A549 (cell line): Measurements from ENCODE around the gene MAP3K14. TPM values are rescaled to one million over a fixed set of nuclear protein-coding genes. Genes with fewer than 3 reads are reported as not detected.
A peak's percentile ranks its signal among the peaks of the same experiment; 100 is the strongest.

Experiments used
- ATAC-seq, 2 experiments: fragments of 200-7000 bp in 1 of 2; fragments of >200 bp in 1 of 2; cut with Nextera tagmentation in 1 of 2; cut with Tn5 transposase in 1 of 2; 3 replicates each; pipeline versions ENCODE4 v1.8.0 to v1.9.1; 2018 to 2020; ENCODE audit warnings: mild to moderate bottlenecking in 1 of 2, moderate library complexity in 1 of 2
- CTCF ChIA-PET: fragments of 300-600 bp; sonication (Branson Sonifier 250); formaldehyde crosslinking; extraction: SDS; loops from one replicate; lab custom pipeline; 2021; ENCODE audit warnings: antibody characterized with exemption, inconsistent platforms; lab: Yijun Ruan, JAX
- POLR2A ChIA-PET: fragments of 350-600 bp; formaldehyde crosslinking; extraction: SDS; loops from one replicate; lab custom pipeline; 2021; ENCODE audit warnings: antibody characterized with exemption, inconsistent platforms; lab: Yijun Ruan, JAX
- DNase-seq, 2 experiments: peaks; one replicate each; pipeline versions ENCODE4 v3.0.0 to v3.0.0-alpha.2; 2011 to 2016; ENCODE audit warnings: low read depth in 1 of 2, low spot score in 1 of 2
- FAIRE-seq: peaks from 2 replicates; lab custom pipeline; 2011; peaks lifted over from hg19 to GRCh38; lab: Jason Lieb, UNC
- H3K27ac ChIP-seq, 2 experiments: fragments of >200 bp; sonication (Bioruptor Twin); formaldehyde crosslinking; 3 replicates each; pipeline ENCODE4 v1.5.1; 2016 to 2017
- H3K4me1 ChIP-seq: fragments of >200 bp; sonication (Bioruptor Twin); formaldehyde crosslinking; 3 replicates; pipeline ENCODE4 v1.6.1; 2016
- H3K4me2 ChIP-seq: fragments of >200 bp; sonication (Bioruptor Twin); formaldehyde crosslinking; 3 replicates; pipeline ENCODE4 v1.6.1; 2016
- H3K4me3 ChIP-seq: fragments of >200 bp; sonication (Bioruptor Twin); formaldehyde crosslinking; 3 replicates; pipeline ENCODE4 v1.5.1; 2016
- H3K9me3 ChIP-seq: fragments of >200 bp; sonication (Bioruptor Twin); formaldehyde crosslinking; 3 replicates; pipeline ENCODE4 v1.6.1; 2016
- FOSB ChIP-seq: fragments of 250-450 bp; sonication (Bioruptor Pico); IDR thresholded peaks from 2 replicates; pipeline ENCODE4 v1.5.0; 2020; ENCODE audit warnings: mild to moderate bottlenecking, moderate library complexity
- FOSL2 ChIP-seq, 2 experiments: fragments of 450-650 bp in 1 of 2; fragments of >200 bp in 1 of 2; sonication (Bioruptor Twin) in 1 of 2; formaldehyde crosslinking; IDR thresholded peaks; 2 replicates each; pipeline versions ENCODE4 v1.5.0 to v1.6.1; 2016 to 2020; ENCODE audit warnings: mild to moderate bottlenecking in 1 of 2, moderate library complexity in 1 of 2
- FOXS1 ChIP-seq: fragments of 250-450 bp; sonication (Bioruptor Pico); IDR thresholded peaks from 2 replicates; pipeline ENCODE4 v1.5.0; 2020; ENCODE audit warnings: mild to moderate bottlenecking, moderate library complexity
- GATA3 ChIP-seq: IDR thresholded peaks from 2 replicates; pipeline ENCODE4 v1.6.1; 2012; ENCODE audit warnings: borderline replicate concordance
- HOXA7 ChIP-seq: fragments of 250-450 bp; sonication (Bioruptor Pico); IDR thresholded peaks from 2 replicates; pipeline ENCODE4 v1.5.0; 2020; ENCODE audit warnings: mild to moderate bottlenecking, moderate library complexity
- HOXB5 ChIP-seq: fragments of 250-450 bp; sonication (Bioruptor Pico); IDR thresholded peaks from 2 replicates; pipeline ENCODE4 v1.5.0; 2020; ENCODE audit warnings: mild to moderate bottlenecking, moderate library complexity
- JUN ChIP-seq, 2 experiments: fragments of >200 bp; sonication (Bioruptor Twin); formaldehyde crosslinking; IDR thresholded peaks; 2 replicates in 1 of 2; 3 replicates in 1 of 2; pipeline ENCODE4 v1.6.1; 2016 to 2017
- KDM1A ChIP-seq: fragments of 200-600 bp; sonication (generic); IDR thresholded peaks from 2 replicates; pipeline ENCODE4 v1.6.1; 2016; ENCODE audit warnings: low read depth, mild to moderate bottlenecking
- MAFK ChIP-seq: fragments of 450-650 bp; IDR thresholded peaks from 2 replicates; pipeline ENCODE4 v1.6.1; 2014; ENCODE audit not compliant: partially characterized antibody
- NR3C1 ChIP-seq: fragments of >200 bp; sonication (Bioruptor Twin); formaldehyde crosslinking; IDR thresholded peaks from 3 replicates; pipeline ENCODE4 v1.6.1; 2017
- RARB ChIP-seq: fragments of 250-450 bp; sonication (Bioruptor Pico); IDR thresholded peaks from 2 replicates; pipeline ENCODE4 v1.8.0; 2021; ENCODE audit warnings: mild to moderate bottlenecking, moderate library complexity
- ZC3H11A ChIP-seq: fragments of 450-650 bp; IDR thresholded peaks from 2 replicates; pipeline ENCODE4 v1.6.1; 2014; ENCODE audit warnings: antibody characterized with exemption, mild to moderate bottlenecking
- WGBS: methylation state at CpG from one replicate; pipeline ENCODE4 v1.1.6; 2017; ENCODE audit errors: missing lambda C conversion rate; 5-methylcytosine and 5-hydroxymethylcytosine counted together
- polyA plus RNA-seq, 4 experiments: library from polyadenylated mRNA; depleted of rRNA in 3 of 4; stranded (reverse); fragments of >200 nt; fragmentation: RNase III in 1 of 4; extraction: RNeasy Plus Mini Kit Qiagen cat#74134 plus additional on column Dnase treatment in 1 of 4; gene quantifications; 2 replicates in 3 of 4; 3 replicates in 1 of 4; pipeline ENCODE4 v1.2.3, GENCODE V29; 2011 to 2017
- TF ChIP-seq, protein P1 (sequence below): IDR thresholded peaks from 2 replicates; pipeline ENCODE4 v1.6.1; 2012
- TF ChIP-seq, protein P2 (sequence below): fragments of >200 bp; sonication (Bioruptor Twin); formaldehyde crosslinking; IDR thresholded peaks from 3 replicates; pipeline ENCODE4 v1.5.1; 2016

MAP3K14 gene
- polyA plus RNA-seq, 2 of the 4 experiments (the other 2 are of a cell fraction): 9.1 to 34.5 TPM

- FAIRE-seq: no peak
- WGBS: 2% methylated on average over 13 of the region's 13 CpGs
These were observed 979 bp downstream of the MAP3K14 start for GRCh38 chr17:45315648-45316433.

DNA sequence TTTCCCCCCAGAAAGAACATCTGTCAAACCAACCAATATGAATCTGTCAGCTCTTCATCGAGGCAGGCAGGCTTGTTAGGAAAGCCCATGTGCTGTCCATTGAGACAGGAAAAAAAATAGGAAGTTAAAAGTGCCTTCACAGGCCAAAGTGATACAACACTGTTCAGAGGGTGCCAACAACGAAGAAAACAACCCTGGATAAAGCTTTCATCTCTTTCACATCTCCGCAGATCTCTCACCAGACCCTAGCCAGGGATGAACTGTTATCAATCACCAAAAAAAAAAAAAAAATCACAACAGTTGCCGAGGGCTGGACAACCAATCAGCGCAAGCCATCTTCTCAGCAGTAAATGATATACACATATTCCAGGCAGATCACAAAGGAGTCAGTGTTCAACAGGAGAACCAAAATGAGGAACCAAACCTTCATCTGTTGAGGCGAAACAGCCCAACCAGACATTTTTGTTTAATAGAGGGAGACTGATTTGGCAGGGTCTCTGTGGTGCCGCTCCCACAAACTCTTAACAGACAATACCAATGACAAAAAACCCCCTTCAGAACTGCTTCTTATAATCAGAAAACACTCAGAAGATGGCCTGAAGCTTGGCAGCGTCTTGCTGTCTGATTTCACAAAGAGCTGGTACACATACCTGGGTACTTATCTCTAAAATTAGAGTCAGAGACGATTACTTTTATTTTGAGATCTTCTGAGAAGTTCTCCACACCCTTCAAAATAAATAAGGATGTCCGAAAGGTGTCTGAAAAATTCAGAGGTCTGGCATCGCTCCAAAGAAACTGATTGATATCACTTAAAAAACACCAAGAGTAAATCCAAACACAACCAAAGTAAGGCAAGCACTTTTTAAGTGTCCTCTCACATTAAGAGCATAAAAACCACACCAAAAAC lies 1.8 kb downstream of the MAP3K14 start:
- Histone ChIP-seq H3K4me3 (peak overlapping the region; percentile 69), H3K9me3 (no peaks in the 10 kb centered on the region), H3K4me1 (peaks cover 73% of the 10 kb centered on the region), H3K27ac (peak overlapping the region; percentile 91 to 92), H3K4me2 (peak overlapping the region; percentile 80)
- no peak for FAIRE-seq
- CTCF ChIA-PET: interaction anchor here (1.1 to 39.8 kb wide), 12 partner anchors 21 to 180 kb away, joined by 3 to 640 read pairs (median 14); partner anchors contain the start of gene ACBD4
- WGBS: 3% methylated on average over 11 of the region's 11 CpGs
- POLR2A ChIA-PET: interaction anchor here (0.6 to 3.5 kb wide), 3 partner anchors 50 to 57 kb away, joined by 3 to 105 read pairs (median 4); no protein-coding TSS in a partner anchor
- ATAC-seq: no peak
- TF ChIP-seq JUN (IDR thresholded peaks at IDR 0.05): 0 out of 5 replicates have a peak, but pooled peaks of 1 of the 2 experiments have one; percentile 26
- 0 out of 2 replicates have a peak, but pooled peaks have one; percentile 16 for TF ChIP-seq FOSB (CRISPR knock-in tag)
- TF ChIP-seq NR3C1: no peak
- TF ChIP-seq ZC3H11A: no peak
- TF ChIP-seq HOXA7 (CRISPR knock-in tag): peak; percentile 19; the same call in 1 of the 2 replicates
- TF ChIP-seq, all 56 proteins: peak for 3
- peak; percentile 46 to 52 for DNase-seq

More at GRCh38 chr17:45315648-45316433, 979 bp downstream of the MAP3K14 start:
- peak overlapping the region; percentile 80 for H3K4me2 ChIP-seq
- H3K9me3 ChIP-seq: no peaks in the 10 kb centered on the region
- ChIA-PET POLR2A (interaction anchor here (1.0 to 3.5 kb wide), 13 partner anchors 9 to 167 kb away, joined by 3 to 105 read pairs (median 9); partner anchors contain the start of gene HEXIM1), CTCF (interaction anchor here (0.6 to 39.8 kb wide), 19 partner anchors 8 to 523 kb away, joined by 3 to 640 read pairs (median 15); partner anchors contain the start of gene ACBD4)
- H3K4me1 ChIP-seq: peaks cover 73% of the 10 kb centered on the region
- peak overlapping the region; percentile 69 for H3K4me3 ChIP-seq
- TF ChIP-seq FOSL2 (IDR thresholded peaks at IDR 0.05) (no peak), FOSL2 (CRISPR knock-in tag; IDR thresholded peaks at IDR 0.05) (no peak), FOXS1 (no peak), GATA3 (no peak; the same call in 1 of the 2 replicates), HOXB5 (CRISPR knock-in tag) (no peak), KDM1A (no peak), HOXA7 (CRISPR knock-in tag) (no peak)
- TF ChIP-seq, protein P1, sequence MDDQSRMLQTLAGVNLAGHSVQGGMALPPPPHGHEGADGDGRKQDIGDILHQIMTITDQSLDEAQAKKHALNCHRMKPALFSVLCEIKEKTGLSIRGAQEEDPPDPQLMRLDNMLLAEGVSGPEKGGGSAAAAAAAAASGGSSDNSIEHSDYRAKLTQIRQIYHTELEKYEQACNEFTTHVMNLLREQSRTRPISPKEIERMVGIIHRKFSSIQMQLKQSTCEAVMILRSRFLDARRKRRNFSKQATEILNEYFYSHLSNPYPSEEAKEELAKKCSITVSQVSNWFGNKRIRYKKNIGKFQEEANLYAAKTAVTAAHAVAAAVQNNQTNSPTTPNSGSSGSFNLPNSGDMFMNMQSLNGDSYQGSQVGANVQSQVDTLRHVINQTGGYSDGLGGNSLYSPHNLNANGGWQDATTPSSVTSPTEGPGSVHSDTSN: no peak
- peak overlapping the region; percentile 91 to 92 for H3K27ac ChIP-seq
- no peak for ATAC-seq
- DNase-seq: no peak

DNA sequence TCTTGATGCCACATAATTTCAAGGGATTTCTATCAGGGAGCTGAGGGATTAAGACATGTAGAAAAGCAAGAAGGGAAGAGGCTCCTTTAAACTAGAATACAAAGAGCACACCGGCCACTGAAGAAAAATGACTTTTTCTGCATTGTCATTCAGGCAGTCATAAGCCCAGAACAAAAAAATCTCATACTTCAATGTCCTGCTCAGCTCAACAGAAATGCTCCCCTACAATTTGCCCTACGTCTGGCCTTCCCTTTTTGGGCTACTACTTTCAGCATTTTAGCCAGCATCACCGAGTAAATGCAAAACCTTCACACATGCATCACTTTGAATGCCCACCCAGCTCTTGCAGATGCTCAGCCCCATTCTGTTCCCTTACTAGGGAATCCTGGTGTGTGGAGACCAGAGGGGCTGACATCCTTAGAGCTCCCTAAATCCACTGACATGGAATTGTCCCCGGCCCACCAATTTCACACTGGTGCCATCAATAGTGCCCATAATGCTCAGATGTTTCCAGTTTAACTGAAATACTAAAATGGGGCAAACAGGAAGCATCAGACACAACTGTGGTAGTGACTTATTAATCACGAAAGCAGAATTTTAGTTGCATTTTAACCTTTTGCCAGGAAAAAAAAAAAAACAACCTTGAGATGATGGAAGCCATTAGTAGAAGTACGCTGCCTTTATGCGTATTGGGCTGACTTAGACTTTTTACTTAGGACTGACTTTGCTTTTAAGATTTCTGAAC lies 2.7 kb downstream of the MAP3K14 start:
- DNase-seq (no peak), FAIRE-seq (no peak), ATAC-seq (no peak)
- TF ChIP-seq, protein P2, sequence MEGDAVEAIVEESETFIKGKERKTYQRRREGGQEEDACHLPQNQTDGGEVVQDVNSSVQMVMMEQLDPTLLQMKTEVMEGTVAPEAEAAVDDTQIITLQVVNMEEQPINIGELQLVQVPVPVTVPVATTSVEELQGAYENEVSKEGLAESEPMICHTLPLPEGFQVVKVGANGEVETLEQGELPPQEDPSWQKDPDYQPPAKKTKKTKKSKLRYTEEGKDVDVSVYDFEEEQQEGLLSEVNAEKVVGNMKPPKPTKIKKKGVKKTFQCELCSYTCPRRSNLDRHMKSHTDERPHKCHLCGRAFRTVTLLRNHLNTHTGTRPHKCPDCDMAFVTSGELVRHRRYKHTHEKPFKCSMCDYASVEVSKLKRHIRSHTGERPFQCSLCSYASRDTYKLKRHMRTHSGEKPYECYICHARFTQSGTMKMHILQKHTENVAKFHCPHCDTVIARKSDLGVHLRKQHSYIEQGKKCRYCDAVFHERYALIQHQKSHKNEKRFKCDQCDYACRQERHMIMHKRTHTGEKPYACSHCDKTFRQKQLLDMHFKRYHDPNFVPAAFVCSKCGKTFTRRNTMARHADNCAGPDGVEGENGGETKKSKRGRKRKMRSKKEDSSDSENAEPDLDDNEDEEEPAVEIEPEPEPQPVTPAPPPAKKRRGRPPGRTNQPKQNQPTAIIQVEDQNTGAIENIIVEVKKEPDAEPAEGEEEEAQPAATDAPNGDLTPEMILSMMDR: no peak
- TF ChIP-seq RARB (CRISPR knock-in tag) (0 out of 2 replicates have a peak, but pooled peaks have one; percentile 33), MAFK (peak; percentile 41)
- CTCF ChIA-PET: interaction anchor here (0.5 to 39.8 kb wide), 15 partner anchors 11 to 179 kb away, joined by 3 to 640 read pairs (median 6); partner anchors contain the start of gene ACBD4
- H3K27ac ChIP-seq: peak overlapping the region; percentile 91 to 92
- H3K4me3 ChIP-seq: peak overlapping the region; percentile 69
- peak overlapping the region; percentile 80 for H3K4me2 ChIP-seq
- no peaks in the 10 kb centered on the region for H3K9me3 ChIP-seq
- H3K4me1 ChIP-seq: peaks cover 71% of the 10 kb centered on the region
- WGBS: 17% methylated on average over 7 of the region's 7 CpGs
- POLR2A ChIA-PET: interaction anchor here (0.6 kb wide), 1 partner anchor 58 kb away, joined by 3 read pairs; no protein-coding TSS in a partner anchor
